ENCODE results near the gene TDRD6.
"Not testable (repeated sequence)": the region's sequence is repeated elsewhere in the genome, so short reads cannot be mapped to it uniquely, and the experiment has no call there.

TDRD6 gene

DNA sequence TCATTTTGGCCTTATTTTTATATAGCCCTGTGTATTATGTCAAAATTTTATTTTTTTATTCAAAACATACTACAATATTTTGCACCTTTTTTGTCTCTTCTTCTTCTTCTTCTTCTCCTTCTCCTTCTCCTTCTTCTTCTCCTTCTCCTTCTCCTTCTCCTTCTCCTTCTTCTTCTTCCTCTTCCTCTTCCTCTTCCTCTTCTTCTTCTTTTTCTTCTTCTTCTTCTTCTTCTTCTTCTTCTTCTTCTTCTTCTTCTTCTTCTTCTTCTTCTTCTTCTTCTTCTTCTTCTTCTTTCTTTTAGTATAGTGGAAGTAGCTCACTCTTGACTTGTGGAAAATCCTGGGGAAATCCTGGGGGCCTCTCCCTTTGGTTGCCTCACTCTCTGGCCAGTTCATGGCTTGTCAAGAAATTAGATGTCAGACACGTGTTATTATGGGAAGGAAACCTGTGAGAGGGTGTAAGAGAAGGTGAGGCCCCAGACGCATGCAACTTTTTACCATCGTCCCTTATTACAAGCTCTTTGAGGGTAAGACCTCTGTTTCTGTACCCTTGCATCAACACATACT is 56.6 kb downstream of the TDRD6 start:
- DNase-seq: not testable (repeated sequence)

GRCh38 chr6:46745973-46746372 is 58.3 kb downstream of the TDRD6 start:
- DNase-seq: no peak

- DNase-seq: no peak
Measured at GRCh38 chr6:46746696-46747095, 59.0 kb downstream of the TDRD6 start, which contains the start of gene ANKRD66. TSS of gene ANKRD66 (plus strand) at chr6:46746933. CDS start at chr6:46751949, 5,016 bp downstream.

- no peak for DNase-seq
Measured at GRCh38 chr6:46748940-46749503, 61.3 kb downstream of the TDRD6 start.

DNA sequence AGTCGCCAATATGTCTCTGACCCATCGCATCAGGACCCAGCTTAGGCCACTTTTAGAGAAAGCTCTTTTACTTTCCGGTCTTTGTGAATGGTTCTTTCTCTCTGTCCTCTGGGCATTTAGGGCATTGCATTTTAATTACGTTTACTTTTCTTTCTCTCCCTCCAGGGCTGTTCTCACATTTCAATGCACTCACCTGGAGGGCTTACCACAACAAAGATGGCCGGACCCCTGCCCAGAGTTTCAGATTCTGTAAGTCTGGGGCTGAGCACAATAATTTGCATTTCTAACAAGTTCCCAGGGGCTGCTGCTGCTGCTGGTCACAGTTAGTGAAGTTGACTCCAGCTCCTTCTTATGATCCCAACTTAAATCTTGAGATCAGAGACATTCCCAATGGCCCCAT is 62.0 kb downstream of the TDRD6 start:
- no peak for DNase-seq

DNA sequence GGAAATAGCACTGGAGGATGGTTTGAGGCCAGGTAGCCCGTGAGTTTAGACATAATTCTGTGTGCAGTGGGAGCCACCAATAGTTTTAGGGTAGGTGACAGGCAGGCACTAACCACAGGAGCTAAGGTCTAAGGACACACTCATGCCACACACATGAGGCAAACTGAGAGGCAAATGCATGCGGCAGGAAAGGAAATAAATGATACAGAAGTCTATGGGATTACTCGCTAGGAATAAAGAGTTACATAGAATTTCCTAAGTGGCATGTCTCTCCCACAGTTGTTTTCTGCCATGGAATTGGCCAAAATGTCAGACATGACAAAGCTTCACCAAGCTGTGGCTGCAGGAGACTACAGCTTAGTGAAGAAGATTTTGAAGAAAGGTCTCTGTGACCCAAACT is 64.0 kb downstream of the TDRD6 start:
- DNase-seq: no peak

Measured in fibroblast of skin of right quadriceps (primary cell).